K562 (cell line): ENCODE results near the gene ELP5. TPM values are rescaled to one million over a fixed set of nuclear protein-coding genes. Genes with fewer than 3 reads are reported as not detected.

Experiments used
- ATF3 ChIP-seq, 2 experiments: fragments of 450-650 bp in 1 of 2; sonication (generic) in 1 of 2; formaldehyde crosslinking in 1 of 2; IDR thresholded peaks in 1 of 2; conservative IDR thresholded peaks in 1 of 2; 2 replicates each; pipeline versions ENCODE4 v1.6.1 to v1.8.1; 2016 to 2023; ENCODE audit warnings: mild to moderate bottlenecking in 2 of 2, moderate library complexity in 2 of 2, inconsistent platforms in 1 of 2, missing genetic modification reagents in 1 of 2
- CREM ChIP-seq: IDR thresholded peaks from 2 replicates; pipeline ENCODE4 v1.6.1; 2014; ENCODE audit warnings: antibody characterized with exemption, low read depth
- DMBX1 ChIP-seq: fragments of 250-450 bp; sonication (Bioruptor Pico); IDR thresholded peaks from 2 replicates; pipeline ENCODE4 v1.8.0; 2022; ENCODE audit warnings: inconsistent platforms, mild to moderate bottlenecking, moderate library complexity, borderline replicate concordance
- ETV6 ChIP-seq, 3 experiments: fragments of 150-350 bp in 1 of 3; sonication (generic) in 1 of 3; formaldehyde crosslinking in 1 of 3; IDR thresholded peaks; 2 replicates each; pipeline versions ENCODE4 v1.6.1 to v1.8.0; 2014 to 2022; ENCODE audit warnings: borderline replicate concordance in 2 of 3, low read depth in 2 of 3, antibody characterized with exemption in 1 of 3, low read length in 1 of 3, mild to moderate bottlenecking in 1 of 3, missing genetic modification reagents in 1 of 3
- FOS ChIP-seq: IDR thresholded peaks from 3 replicates; pipeline ENCODE4 v1.6.1; 2011; ENCODE audit not compliant: insufficient read length; ENCODE audit errors: extremely low read depth
- GABPA ChIP-seq: fragments of 200-800 bp; sonication (Bioruptor generic); conservative IDR thresholded peaks from 2 replicates; pipeline ENCODE4 v1.6.1; 2016; ENCODE audit warnings: low read depth, missing genetic modification characterization, missing compliant biosample characterization
- HDAC2 ChIP-seq: fragments of 450-650 bp; IDR thresholded peaks from 2 replicates; pipeline ENCODE4 v1.6.1; 2016; ENCODE audit warnings: mild to moderate bottlenecking
- HDGF ChIP-seq: fragments of 450-650 bp; IDR thresholded peaks from 2 replicates; pipeline ENCODE4 v1.6.1; 2016
- HMG20B ChIP-seq: fragments of 250-450 bp; sonication (Bioruptor Pico); IDR thresholded peaks from 2 replicates; pipeline ENCODE4 v1.5.0; 2021; ENCODE audit warnings: mild to moderate bottlenecking
- KDM5B ChIP-seq: fragments of 200-600 bp; sonication (generic); IDR thresholded peaks from 2 replicates; pipeline ENCODE4 v1.6.1; 2012; ENCODE audit warnings: low read depth, mild to moderate bottlenecking, moderate library complexity, low read length, control low read depth, inconsistent platforms; ENCODE audit not compliant: insufficient replicate concordance
- KLF1 ChIP-seq: fragments of 450-650 bp; IDR thresholded peaks from 2 replicates; pipeline ENCODE4 v1.6.1; 2016; ENCODE audit warnings: missing genetic modification characterization, missing compliant biosample characterization
- MAFG ChIP-seq: fragments of 450-650 bp; conservative IDR thresholded peaks from 2 replicates; pipeline ENCODE4 v1.6.1; 2016; ENCODE audit warnings: missing genetic modification characterization, missing compliant biosample characterization
- MCM2 ChIP-seq: fragments of 450-650 bp; IDR thresholded peaks from 2 replicates; pipeline ENCODE4 v1.6.1; 2017; ENCODE audit warnings: low read depth, mild to moderate bottlenecking
- NONO ChIP-seq, 2 experiments: fragments of 200-400 bp in 1 of 2; fragments of 450-650 bp in 1 of 2; formaldehyde crosslinking in 1 of 2; IDR thresholded peaks; 2 replicates each; pipeline ENCODE4 v1.6.1; 2017; ENCODE audit warnings: low read depth in 2 of 2, mild to moderate bottlenecking in 2 of 2, moderate library complexity in 2 of 2, low read length in 1 of 2
- POLR2AphosphoS5 ChIP-seq: IDR thresholded peaks from 2 replicates; pipeline ENCODE4 v1.6.1; 2011; ENCODE audit warnings: mild to moderate bottlenecking, low read depth, low read length, moderate library complexity; ENCODE audit not compliant: control insufficient read depth, insufficient read depth
- PREB ChIP-seq: sonication (generic); formaldehyde crosslinking; IDR thresholded peaks from 2 replicates; pipeline ENCODE4 v1.8.1; 2023; ENCODE audit warnings: mild to moderate bottlenecking, missing genetic modification reagents
- RAD21 ChIP-seq, 2 experiments: fragments of 250-450 bp in 1 of 2; fragments of 450-650 bp in 1 of 2; sonication (Bioruptor Pico) in 1 of 2; formaldehyde crosslinking in 1 of 2; IDR thresholded peaks in 1 of 2; conservative IDR thresholded peaks in 1 of 2; 2 replicates each; pipeline versions ENCODE4 v1.4.0 to v1.8.0; 2020 to 2022; ENCODE audit warnings: mild to moderate bottlenecking in 2 of 2, moderate library complexity in 1 of 2
- SIRT6 ChIP-seq: IDR thresholded peaks from one replicate; pipeline ENCODE4 v1.6.1; 2012; ENCODE audit warnings: low read depth, mild to moderate bottlenecking, control low read depth, inconsistent platforms, low read length, moderate library complexity
- THRB ChIP-seq: fragments of 450-650 bp; formaldehyde crosslinking; conservative IDR thresholded peaks from 2 replicates; pipeline ENCODE4 v1.4.0; 2022; ENCODE audit warnings: mild to moderate bottlenecking, missing genetic modification characterization
- ZNF146 ChIP-seq: IDR thresholded peaks from one replicate; pipeline ENCODE4 v1.6.1; 2018; ENCODE audit warnings: missing compliant biosample characterization; ENCODE audit not compliant: unreplicated experiment
- ZNF277 ChIP-seq: fragments of 250-450 bp; sonication (Bioruptor Pico); IDR thresholded peaks from 2 replicates; pipeline ENCODE4 v1.8.0; 2022; ENCODE audit warnings: inconsistent platforms, mild to moderate bottlenecking, moderate library complexity, borderline replicate concordance
- polyA plus RNA-seq, 8 experiments: library from polyadenylated mRNA; depleted of rRNA in 4 of 8; stranded (reverse) in 5 of 8; unstranded in 3 of 8; fragments of >200 nt; fragmentation: Nextera tagmentation in 2 of 8; fragmentation: Illumina TruSeq in 1 of 8; extraction: Ambion mirVana in 2 of 8; extraction: Trizol in 1 of 8; gene quantifications; 2 replicates each; pipeline versions ENCODE4 v1.2.1 to v1.2.3, GENCODE V29; 2011 to 2014; ENCODE audit warnings: inconsistent platforms in 1 of 8, missing spikeins in 1 of 8
- total RNA-seq, 7 experiments: library from RNA; depleted of rRNA in 6 of 7; stranded (reverse); fragments of >200 nt in 6 of 7; fragmentation: Illumina TruSeq in 2 of 7; extraction: Trizol in 2 of 7; gene quantifications; 2 replicates each; pipeline versions ENCODE4 v1.2.1 to v1.2.3, GENCODE V29; 2011 to 2021; ENCODE audit warnings: low replicate concordance in 1 of 7

The ELP5 gene
- total and polyA plus RNA-seq, 9 of the 15 experiments (the other 6 are each of a cell fraction or from before 2014, with no cell fraction given): 25.7 to 77.9 (median 52.9) TPM

- TF ChIP-seq PREB (CRISPR knock-in tag) (no peak), KDM5B (peak; percentile 40), MAFG (no peak), HDGF (peak; percentile 89; the same call in 1 of the 2 replicates), RAD21 (CRISPR knock-in tag; conservative IDR thresholded peaks at IDR 0.05 in 1 of 2, IDR thresholded peaks at IDR 0.05 in 1 of 2) (no peak), MCM2 (no peak), SIRT6 (no peak), GABPA (tag) (0 out of 2 replicates have a peak, but pooled peaks have one; percentile 35), ZNF146 (no peak), CREM (0 out of 2 replicates have a peak, but pooled peaks have one; percentile 16), KLF1 (tag) (no peak), NONO (IDR thresholded peaks at IDR 0.05; ENCODE audit: low read depth in 2 of 2, low read length in 1 of 2) (no peak), THRB (CRISPR knock-in tag) (peak; percentile 51; the same call in 1 of the 2 replicates), HDAC2 (peak; percentile 76), HMG20B (CRISPR knock-in tag) (no peak), ETV6 (IDR thresholded peaks at IDR 0.05; ENCODE audit: borderline replicate concordance in 1 of 2, low read depth in 2 of 2, low read length in 1 of 2) (no peak), ETV6 (CRISPR knock-in tag; IDR thresholded peaks at IDR 0.05; ENCODE audit: borderline replicate concordance) (no peak), FOS (no peak), ATF3 (IDR thresholded peaks at IDR 0.05) (no peak), ATF3 (CRISPR knock-in tag; conservative IDR thresholded peaks at IDR 0.05) (no peak), ZNF277 (CRISPR knock-in tag) (no peak), POLR2AphosphoS5 (no peak), DMBX1 (no peak)
Observed at GRCh38 chr17:7262935-7263800, 11.2 kb downstream of the ELP5 start (continued).
